Esophagus (tissue), 2 donors: Measurements from ENCODE around the gene MX1. TPM values are rescaled to one million over a fixed set of nuclear protein-coding genes. Genes with fewer than 3 reads are reported as not detected.

Experiments
- H3K27ac ChIP-seq, 2 donors: one replicate each; pipeline ENCODE4 v1.5.1; 2013; ENCODE audit warnings: low read depth in 2 of 2, mild to moderate bottlenecking in 2 of 2, inconsistent platforms in 1 of 2, low read length in 1 of 2, moderate library complexity in 1 of 2
- H3K27me3 ChIP-seq, 2 donors: one replicate each; pipeline ENCODE4 v1.6.1; 2013; ENCODE audit warnings: low read length in 2 of 2, control low read depth in 1 of 2, mild to moderate bottlenecking in 1 of 2; ENCODE audit not compliant: insufficient read depth in 2 of 2, control insufficient read depth in 1 of 2
- H3K36me3 ChIP-seq, 2 donors: one replicate each; pipeline ENCODE4 v1.6.1; 2013; ENCODE audit warnings: low read length in 1 of 2; ENCODE audit not compliant: control insufficient read depth in 2 of 2, insufficient read depth in 2 of 2
- H3K4me1 ChIP-seq, 2 donors: one replicate each; pipeline ENCODE4 v1.6.1; 2013; ENCODE audit warnings: low read length in 1 of 2; ENCODE audit not compliant: control insufficient read depth in 2 of 2, insufficient read depth in 2 of 2
- H3K4me3 ChIP-seq, 2 donors: one replicate each; pipeline ENCODE4 v1.5.1; 2013; ENCODE audit warnings: low read length in 2 of 2, mild to moderate bottlenecking in 2 of 2, low read depth in 1 of 2, moderate library complexity in 1 of 2
- H3K9me3 ChIP-seq, 2 donors: one replicate each; pipeline ENCODE4 v1.6.1; 2013; ENCODE audit warnings: mild to moderate bottlenecking in 2 of 2, low read depth in 1 of 2, low read length in 1 of 2, moderate library complexity in 1 of 2; ENCODE audit not compliant: control insufficient read depth in 2 of 2, insufficient read depth in 1 of 2
- WGBS, 2 donors: extraction: QIAGEN DNeasy Blood & Tissue Kit; methylation state at CpG; one replicate each; pipeline ENCODE4 v1.1.7; 2013; 5-methylcytosine and 5-hydroxymethylcytosine counted together
- polyA plus RNA-seq, 2 donors: library from polyadenylated mRNA; stranded (reverse); fragments of 200-250 nt; gene quantifications; one replicate each; pipeline ENCODE4 v1.2.3, GENCODE V29; 2013
- donor health status: healthy with polysubstance abuse.
- donor health status: Bipolar disorder and iron deficiency.

The MX1 gene
- polyA plus RNA-seq, 2 donors: 17.3 to 25.4 TPM

DNA sequence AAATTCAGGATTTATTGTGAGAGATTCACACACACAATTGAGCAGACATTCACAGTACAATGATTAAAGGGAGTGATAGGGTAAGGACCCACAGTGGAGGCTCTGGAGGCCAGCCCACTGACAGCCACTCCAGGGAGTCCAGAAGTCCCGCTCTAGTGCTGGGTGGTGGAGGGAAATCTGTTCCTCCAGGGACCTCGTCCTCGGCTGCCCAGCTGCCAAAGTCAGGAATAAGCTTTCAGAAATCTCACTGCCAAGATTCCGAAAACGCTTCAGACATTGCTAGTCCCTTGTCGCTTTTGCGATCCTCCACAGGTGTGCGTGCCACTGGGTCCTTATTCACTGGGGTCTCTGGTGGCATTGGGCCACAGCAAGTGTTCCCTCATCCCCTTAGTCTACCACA lies 2.3 kb downstream of the MX1 start:
- H3K27me3 ChIP-seq: no peaks in the 10 kb centered on the region
- no peaks in the 10 kb centered on the region for H3K9me3 ChIP-seq
- H3K4me1 ChIP-seq: peaks cover 0 to 5% of the 10 kb centered on the region in 2 donors
- H3K4me3 ChIP-seq: no peak overlapping the region
- peaks cover 13 to 16% of the 10 kb centered on the region in 2 donors for H3K36me3 ChIP-seq
- 93 to 97% methylated on average over 8 of the region's 8 CpGs for WGBS, 2 donors
- H3K27ac ChIP-seq: no peak overlapping the region

DNA sequence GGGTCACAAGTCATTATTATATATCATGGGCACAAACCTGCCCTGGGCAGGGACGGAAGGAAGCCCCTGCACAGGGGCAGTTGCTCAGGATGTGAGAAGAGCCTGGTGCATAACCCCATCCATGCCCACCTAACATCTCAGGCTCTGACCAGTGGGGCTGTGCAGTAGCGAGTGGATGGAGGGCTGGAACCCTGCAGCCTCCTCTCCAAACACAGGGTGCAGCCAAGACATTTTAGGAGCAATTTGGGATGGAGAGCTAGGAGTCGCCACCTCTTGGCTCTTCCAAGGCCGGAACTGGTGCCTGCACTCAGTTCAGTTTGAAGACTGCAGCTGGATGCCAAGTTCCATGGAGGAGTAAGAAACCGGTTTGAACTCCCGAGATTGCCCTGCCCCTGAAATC lies 2.8 kb downstream of the MX1 start:
- H3K36me3 ChIP-seq: peaks cover 13 to 16% of the 10 kb centered on the region in 2 donors
- no peak overlapping the region for H3K27ac ChIP-seq
- no peak overlapping the region for H3K4me3 ChIP-seq
- H3K4me1 ChIP-seq: peaks cover 0 to 5% of the 10 kb centered on the region in 2 donors
- 90% methylated on average over 6 of the region's 6 CpGs for WGBS, 2 donors
- no peaks in the 10 kb centered on the region for H3K9me3 ChIP-seq
- no peaks in the 10 kb centered on the region for H3K27me3 ChIP-seq

DNA sequence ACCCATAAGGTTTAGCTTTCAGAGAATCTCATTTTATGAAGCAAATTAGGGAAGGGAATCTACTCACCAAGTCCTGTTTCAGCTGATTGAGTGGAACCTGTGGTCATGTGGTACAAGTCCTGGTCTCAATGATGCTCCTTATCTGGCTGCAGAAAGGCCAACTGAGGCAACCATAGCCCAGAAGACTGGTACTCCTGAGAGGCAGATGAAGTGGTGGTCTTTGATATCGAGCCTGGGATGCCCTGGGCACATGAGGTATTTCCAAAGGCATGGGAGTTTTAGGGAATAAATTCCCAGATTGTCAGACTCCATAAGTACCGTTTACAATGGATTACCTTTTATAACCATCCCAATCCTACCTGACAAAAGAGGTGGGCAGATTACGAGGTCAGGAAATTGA lies 3.3 kb downstream of the MX1 start:
- Histone ChIP-seq H3K36me3 (peaks cover 13 to 16% of the 10 kb centered on the region in 2 donors), H3K27ac (no peak overlapping the region), H3K4me3 (no peak overlapping the region), H3K4me1 (peaks cover 0 to 5% of the 10 kb centered on the region in 2 donors), H3K9me3 (no peaks in the 10 kb centered on the region), H3K27me3 (no peaks in the 10 kb centered on the region)
- 93 to 96% methylated on average over 3 of the region's 3 CpGs for WGBS, 2 donors

DNA sequence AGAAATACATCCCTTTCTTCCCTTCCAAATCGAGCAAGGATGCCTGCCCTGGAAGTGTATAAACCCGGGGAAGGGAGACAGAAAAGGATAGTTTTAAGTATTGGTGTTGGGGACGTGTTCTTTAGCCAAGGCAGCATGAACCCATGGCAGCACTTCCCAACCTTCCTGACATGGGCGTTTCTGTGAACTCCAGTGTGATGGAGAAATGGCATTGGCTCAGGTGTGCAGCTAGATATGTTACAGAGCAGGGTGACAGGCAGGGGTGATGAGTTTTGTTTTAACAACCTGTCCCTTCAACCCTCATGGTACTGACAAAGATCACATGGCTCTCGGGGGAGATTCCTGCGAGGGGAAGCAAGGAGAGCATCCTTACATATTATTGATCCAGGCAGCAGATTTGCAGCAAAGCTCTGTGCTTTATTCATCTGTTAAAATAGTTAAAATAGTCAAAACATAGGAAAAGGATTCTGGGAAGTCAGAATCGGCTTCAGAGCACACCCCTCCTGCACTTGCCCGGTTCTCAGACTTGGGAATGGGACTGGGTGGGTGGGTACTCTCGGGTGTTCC lies 4.0 kb downstream of the MX1 start:
- Histone ChIP-seq H3K27ac (no peak overlapping the region), H3K27me3 (no peaks in the 10 kb centered on the region), H3K4me1 (peaks cover 0 to 5% of the 10 kb centered on the region in 2 donors), H3K9me3 (no peaks in the 10 kb centered on the region), H3K36me3 (peaks cover 13 to 16% of the 10 kb centered on the region in 2 donors), H3K4me3 (no peak overlapping the region)
- WGBS, 2 donors: 82 to 83% methylated on average over 9 of the region's 9 CpGs

DNA sequence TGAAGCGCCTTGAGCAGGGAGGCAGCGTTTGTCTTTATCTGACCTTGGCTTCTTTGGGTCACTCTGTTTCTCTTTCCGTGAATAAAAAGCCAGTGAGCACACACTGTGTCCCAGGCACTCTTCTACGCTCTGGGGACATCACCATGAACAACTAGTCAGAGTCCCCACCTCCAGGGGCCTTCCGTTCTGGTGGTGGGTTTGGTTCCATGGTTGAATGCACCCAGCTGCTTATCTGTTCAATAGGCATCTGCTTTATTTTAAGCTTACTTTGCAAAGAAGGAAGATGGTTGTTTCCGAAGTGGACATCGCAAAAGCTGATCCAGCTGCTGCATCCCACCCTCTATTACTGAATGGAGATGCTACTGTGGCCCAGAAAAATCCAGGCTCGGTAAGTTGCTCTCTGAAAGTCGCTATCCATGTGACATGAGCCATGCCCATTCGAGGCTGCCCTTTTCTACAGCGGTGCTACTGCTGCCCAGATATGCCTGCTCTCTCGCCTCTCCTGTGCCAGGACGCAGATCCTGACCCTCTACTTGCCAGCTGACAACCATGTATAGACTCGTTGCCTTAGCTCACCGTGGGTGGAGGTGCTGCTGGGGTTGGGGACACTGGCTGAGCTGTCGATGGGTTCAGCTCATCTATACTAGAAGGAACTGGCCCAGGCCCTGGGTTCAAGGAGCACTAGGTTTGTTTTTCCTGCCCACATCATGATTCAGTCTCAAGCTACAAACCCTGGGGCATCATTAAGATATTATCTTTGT lies 5.9 kb downstream of the MX1 start:
- peaks cover 20 to 28% of the 10 kb centered on the region in 2 donors for H3K36me3 ChIP-seq
- WGBS, 2 donors: 85 to 92% methylated on average over 16 of the region's 16 CpGs
- H3K27me3 ChIP-seq: no peaks in the 10 kb centered on the region
- no peak overlapping the region for H3K27ac ChIP-seq
- H3K4me3 ChIP-seq: no peak overlapping the region
- peaks cover 0 to 2% of the 10 kb centered on the region in 2 donors for H3K4me1 ChIP-seq
- H3K9me3 ChIP-seq: no peaks in the 10 kb centered on the region

DNA sequence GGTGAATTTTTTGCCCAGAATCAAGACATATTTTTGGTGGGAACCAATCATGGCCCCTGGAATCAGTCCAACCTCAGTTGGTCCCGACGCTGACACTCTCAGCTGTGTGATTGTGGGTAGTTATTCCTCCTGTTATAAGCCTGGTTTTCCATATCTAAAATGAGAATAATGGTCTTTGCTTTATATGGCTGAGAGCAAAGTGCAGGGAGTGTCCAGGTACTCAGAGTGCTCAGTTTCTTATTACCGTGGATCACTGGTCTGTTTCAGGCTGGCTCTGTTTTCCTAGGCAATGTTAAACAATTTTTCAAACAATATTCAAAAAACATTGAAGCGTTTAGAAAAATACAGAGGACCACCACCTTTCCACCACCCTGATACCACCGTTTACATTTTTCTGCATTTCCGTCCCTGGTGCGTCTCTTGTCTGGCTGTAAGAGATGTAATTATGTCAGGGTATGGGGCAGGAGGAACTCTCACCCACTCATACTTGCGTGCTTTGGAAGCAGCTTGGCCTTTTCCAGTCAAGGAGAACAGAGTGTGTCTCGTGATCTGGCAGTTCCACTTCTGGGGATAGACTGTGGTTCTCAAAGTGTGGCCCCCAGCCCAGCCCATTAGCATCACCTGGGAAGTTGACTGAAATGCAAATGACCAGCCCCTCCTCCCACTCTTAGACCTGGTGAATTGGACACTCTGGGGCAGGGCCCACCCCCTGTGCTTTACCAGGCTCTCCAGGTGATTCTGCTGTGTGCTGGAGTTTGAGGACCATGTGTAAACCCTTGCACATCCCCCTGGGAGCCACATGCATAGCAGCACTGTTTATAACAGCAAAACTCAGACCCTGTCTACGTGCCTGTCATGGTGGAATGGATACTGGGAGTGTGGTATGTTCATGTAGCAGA lies 6.8 kb downstream of the MX1 start:
- H3K4me3 ChIP-seq: no peak overlapping the region
- no peaks in the 10 kb centered on the region for H3K4me1 ChIP-seq
- WGBS, 2 donors: 88 to 96% methylated on average over 10 of the region's 10 CpGs
- H3K36me3 ChIP-seq: peaks cover 28 to 31% of the 10 kb centered on the region in 2 donors
- H3K27ac ChIP-seq: no peak overlapping the region
- no peaks in the 10 kb centered on the region for H3K9me3 ChIP-seq
- no peaks in the 10 kb centered on the region for H3K27me3 ChIP-seq

DNA sequence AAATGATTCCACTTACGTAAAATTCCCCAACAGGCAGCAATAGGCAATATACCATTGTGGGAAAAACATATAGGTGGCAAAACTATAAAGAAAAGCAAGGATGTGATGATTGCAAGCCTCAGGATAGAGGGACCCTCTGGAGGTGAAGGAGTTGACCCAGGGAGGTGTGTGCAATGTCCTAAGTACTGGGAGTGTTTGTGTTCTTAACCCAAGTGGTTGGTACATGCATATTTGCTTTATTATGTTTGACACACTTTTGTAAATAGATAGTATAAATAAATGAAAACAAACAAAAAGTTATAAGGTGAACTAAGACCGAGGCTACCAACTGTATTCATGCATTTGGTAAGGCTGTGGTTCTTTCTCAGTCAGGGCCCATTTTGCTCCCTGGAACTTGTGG lies 7.5 kb downstream of the MX1 start:
- WGBS, 2 donors: 87 to 95% methylated on average over 2 of the region's 2 CpGs
- Histone ChIP-seq H3K36me3 (peaks cover 30 to 34% of the 10 kb centered on the region in 2 donors), H3K9me3 (no peaks in the 10 kb centered on the region), H3K4me1 (no peaks in the 10 kb centered on the region), H3K27me3 (no peaks in the 10 kb centered on the region), H3K27ac (no peak overlapping the region), H3K4me3 (no peak overlapping the region)

DNA sequence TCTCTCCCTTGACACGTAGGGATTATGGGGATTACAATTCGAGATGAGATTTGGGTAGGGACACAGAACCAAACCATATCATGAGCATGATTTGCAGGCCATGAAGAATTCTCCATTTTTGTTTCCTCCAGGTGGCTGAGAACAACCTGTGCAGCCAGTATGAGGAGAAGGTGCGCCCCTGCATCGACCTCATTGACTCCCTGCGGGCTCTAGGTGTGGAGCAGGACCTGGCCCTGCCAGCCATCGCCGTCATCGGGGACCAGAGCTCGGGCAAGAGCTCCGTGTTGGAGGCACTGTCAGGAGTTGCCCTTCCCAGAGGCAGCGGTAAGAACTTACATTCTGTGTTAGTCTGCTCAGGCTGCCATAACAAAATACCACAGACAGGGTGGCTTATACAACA lies 9.7 kb downstream of the MX1 start:
- Histone ChIP-seq H3K4me1 (no peaks in the 10 kb centered on the region), H3K4me3 (no peak overlapping the region), H3K27ac (no peak overlapping the region), H3K27me3 (no peaks in the 10 kb centered on the region), H3K36me3 (peaks cover 30 to 43% of the 10 kb centered on the region in 2 donors), H3K9me3 (no peaks in the 10 kb centered on the region)
- whole genome bisulfite sequencing, 2 donors: 94 to 97% methylated on average over 11 of the region's 11 CpGs

DNA sequence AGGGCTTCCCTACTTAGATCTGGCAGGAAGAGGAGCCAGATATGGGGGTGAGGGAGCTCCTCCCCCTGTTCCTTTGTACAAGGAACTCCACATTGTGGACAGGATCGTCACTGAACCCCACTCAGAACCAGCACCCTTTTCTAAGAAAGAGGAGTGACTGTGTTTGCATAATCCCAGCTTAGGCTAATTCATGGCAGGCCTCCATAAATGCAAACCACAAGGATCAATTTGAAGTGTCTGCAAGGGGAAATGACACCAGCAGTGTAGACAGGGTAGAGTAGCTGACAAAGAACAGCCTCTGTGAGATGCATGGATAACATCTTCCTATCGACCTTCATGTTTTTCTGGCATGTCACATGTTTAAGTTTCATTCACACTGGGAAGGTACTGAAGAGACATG lies 11.7 kb downstream of the MX1 start:
- WGBS, 2 donors: 54 to 71% methylated on average over 2 of the region's 2 CpGs
- peaks cover 19 to 47% of the 10 kb centered on the region in 2 donors for H3K36me3 ChIP-seq

More for the DNA sequence above, 11.7 kb downstream of the MX1 start:
- H3K4me3 ChIP-seq: no peak overlapping the region
- no peaks in the 10 kb centered on the region for H3K9me3 ChIP-seq
- H3K4me1 ChIP-seq: no peaks in the 10 kb centered on the region
- no peaks in the 10 kb centered on the region for H3K27me3 ChIP-seq
- no peak overlapping the region for H3K27ac ChIP-seq
